HepG2 (cell line): ENCODE results near the gene FOSB. TPM values are rescaled to one million over a fixed set of nuclear protein-coding genes. Genes with fewer than 3 reads are reported as not detected.

ENCODE experiments used
- BRD4 ChIP-seq: sonication (generic); formaldehyde crosslinking; IDR thresholded peaks from 2 replicates; pipeline ENCODE4 v1.4.0; 2020; ENCODE audit warnings: missing genetic modification reagents
- CREB1 ChIP-seq, 2 experiments: fragments of 450-650 bp in 1 of 2; IDR thresholded peaks; 2 replicates each; pipeline ENCODE4 v1.6.1; 2016 to 2017; ENCODE audit warnings: control low read depth in 1 of 2, mild to moderate bottlenecking in 1 of 2, missing compliant biosample characterization in 1 of 2, missing genetic modification characterization in 1 of 2
- MAZ ChIP-seq, 2 experiments: sonication (generic) in 1 of 2; formaldehyde crosslinking in 1 of 2; IDR thresholded peaks; 2 replicates each; pipeline versions ENCODE4 v1.5.0 to v1.6.1; 2012 to 2020; ENCODE audit warnings: low read depth in 2 of 2, mild to moderate bottlenecking in 2 of 2, borderline replicate concordance in 1 of 2, improper control_type of control experiment in 1 of 2, low read length in 1 of 2, missing genetic modification reagents in 1 of 2, moderate library complexity in 1 of 2
- NCOR1 ChIP-seq: fragments of 200-600 bp; sonication (generic); IDR thresholded peaks from 2 replicates; pipeline ENCODE4 v1.7.0; 2017; ENCODE audit warnings: antibody characterized with exemption, low read length, borderline replicate concordance
- NR2F1 ChIP-seq, 2 experiments: fragments of 450-650 bp in 1 of 2; formaldehyde crosslinking in 1 of 2; IDR thresholded peaks; 2 replicates each; pipeline versions ENCODE4 v1.5.0 to v1.6.1; 2016 to 2020; ENCODE audit warnings: mild to moderate bottlenecking in 1 of 2, missing compliant biosample characterization in 1 of 2, missing genetic modification reagents in 1 of 2, moderate library complexity in 1 of 2
- RFX5 ChIP-seq: IDR thresholded peaks from 2 replicates; pipeline ENCODE4 v1.6.1; 2011; ENCODE audit warnings: low read depth, low read length, improper control_type of control experiment
- RORA ChIP-seq: sonication (generic); formaldehyde crosslinking; IDR thresholded peaks from 2 replicates; pipeline ENCODE4 v1.5.0; 2020; ENCODE audit warnings: mild to moderate bottlenecking, missing genetic modification reagents, moderate library complexity
- SAP130 ChIP-seq: IDR thresholded peaks from 2 replicates; pipeline ENCODE4 v1.6.1; 2016; ENCODE audit warnings: low read depth
- SP4 ChIP-seq: sonication (generic); formaldehyde crosslinking; IDR thresholded peaks from 2 replicates; pipeline ENCODE4 v1.8.1; 2023; ENCODE audit warnings: mild to moderate bottlenecking, missing genetic modification reagents
- TBL1XR1 ChIP-seq: fragments of 150-350 bp; IDR thresholded peaks from 2 replicates; pipeline ENCODE4 v1.6.1; 2014; ENCODE audit warnings: borderline replicate concordance, low read length; ENCODE audit not compliant: partially characterized antibody
- ZNF136 ChIP-seq: sonication (generic); formaldehyde crosslinking; IDR thresholded peaks from 2 replicates; pipeline ENCODE4 v1.8.1; 2022; ENCODE audit warnings: low read depth, mild to moderate bottlenecking, moderate library complexity, missing genetic modification reagents
- ZNF317 ChIP-seq: sonication (generic); formaldehyde crosslinking; IDR thresholded peaks from 2 replicates; pipeline ENCODE4 v1.5.0; 2020; ENCODE audit warnings: mild to moderate bottlenecking, missing genetic modification reagents
- ZNF331 ChIP-seq: sonication (generic); formaldehyde crosslinking; IDR thresholded peaks from 2 replicates; pipeline ENCODE4 v1.4.0; 2020; ENCODE audit warnings: missing genetic modification reagents
- ZNF569 ChIP-seq: sonication (generic); formaldehyde crosslinking; IDR thresholded peaks from 2 replicates; pipeline ENCODE4 v1.5.0; 2020; ENCODE audit warnings: mild to moderate bottlenecking, missing genetic modification reagents, moderate library complexity, borderline replicate concordance
- ZNF777 ChIP-seq: sonication (generic); formaldehyde crosslinking; IDR thresholded peaks from 2 replicates; pipeline ENCODE4 v1.4.0; 2020; ENCODE audit warnings: missing genetic modification reagents
- ZNF839 ChIP-seq: sonication (generic); formaldehyde crosslinking; IDR thresholded peaks from 2 replicates; pipeline ENCODE4 v1.4.0; 2020; ENCODE audit warnings: missing genetic modification reagents, mild to moderate bottlenecking, borderline replicate concordance
- polyA plus RNA-seq, 8 experiments: library from polyadenylated mRNA; depleted of rRNA in 3 of 8; stranded (reverse) in 7 of 8; unstranded in 1 of 8; fragments of >200 nt; fragmentation: Illumina TruSeq in 4 of 8; extraction: Trizol in 4 of 8; gene quantifications; 2 replicates each; pipeline versions ENCODE4 v1.2.1 to v1.2.3, GENCODE V29; 2011 to 2016; ENCODE audit warnings: low read depth in 4 of 8, missing spikeins in 1 of 8, mixed read lengths in 1 of 8; ENCODE audit not compliant: insufficient read depth in 1 of 8
- total RNA-seq, 5 experiments: library from RNA; depleted of rRNA; stranded (reverse); fragments of >200 nt; fragmentation: Illumina TruSeq; extraction: Trizol; gene quantifications; 2 replicates each; pipeline ENCODE4 v1.2.3, GENCODE V29; 2016; ENCODE audit warnings: low read depth in 1 of 5
- TF ChIP-seq, protein P1 (sequence below): sonication (generic); formaldehyde crosslinking; IDR thresholded peaks from 2 replicates; pipeline ENCODE4 v1.4.0; 2020; ENCODE audit warnings: missing genetic modification reagents, borderline replicate concordance
- TF ChIP-seq, protein P2 (sequence below): sonication (generic); formaldehyde crosslinking; IDR thresholded peaks from 2 replicates; pipeline ENCODE4 v1.5.0; 2020; ENCODE audit warnings: mild to moderate bottlenecking, missing genetic modification reagents
- TF ChIP-seq, protein P3 (sequence below): sonication (generic); formaldehyde crosslinking; IDR thresholded peaks from 2 replicates; pipeline ENCODE4 v1.4.0; 2020; ENCODE audit warnings: missing genetic modification reagents
- TF ChIP-seq, protein P4 (sequence below): sonication (generic); formaldehyde crosslinking; IDR thresholded peaks from 2 replicates; pipeline ENCODE4 v1.5.1; 2020; ENCODE audit warnings: missing genetic modification reagents, mild to moderate bottlenecking, borderline replicate concordance

Gene FOSB
- total and polyA plus RNA-seq, 2 of the 13 experiments (the other 11 are each of a cell fraction or from before 2014, with no cell fraction given): 2.8 to 6.0 TPM

DNA sequence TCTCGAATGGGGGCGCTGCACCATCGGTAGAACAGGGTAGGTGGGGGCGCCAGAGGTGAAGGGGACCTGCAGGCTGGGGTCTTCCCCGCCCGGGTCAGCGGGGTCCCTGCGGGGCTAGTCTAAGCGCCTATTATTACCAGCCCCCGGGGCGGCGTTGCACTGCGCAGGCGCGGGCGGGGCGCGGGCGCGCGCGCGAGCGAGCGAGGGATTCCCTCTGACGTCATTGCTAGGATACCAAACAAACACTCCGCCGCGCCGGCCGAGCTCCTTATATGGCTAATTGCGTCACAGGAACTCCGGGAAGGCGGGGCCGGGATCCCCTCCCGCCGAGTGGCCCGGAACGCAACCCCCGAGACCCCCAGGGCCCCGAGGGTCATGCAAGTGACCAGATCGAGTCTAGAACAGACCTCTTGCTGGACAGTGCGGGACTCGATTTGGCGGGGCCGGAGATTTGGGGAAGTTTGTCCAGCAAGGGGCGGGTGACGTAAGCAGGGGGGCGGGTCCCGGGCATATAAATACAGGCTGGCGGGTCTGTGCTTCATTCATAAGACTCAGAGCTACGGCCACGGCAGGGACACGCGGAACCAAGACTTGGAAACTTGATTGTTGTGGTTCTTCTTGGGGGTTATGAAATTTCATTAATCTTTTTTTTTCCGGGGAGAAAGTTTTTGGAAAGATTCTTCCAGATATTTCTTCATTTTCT, at the start of gene FOSB (continued):
- TF ChIP-seq TBL1XR1 (no peak), ZNF569 (no peak), SAP130 (peak; percentile 94), NR2F1 (CRISPR knock-in tag; IDR thresholded peaks at IDR 0.05) (no peak), ZNF317 (0 out of 2 replicates have a peak, but pooled peaks have one; percentile 8), BRD4 (CRISPR knock-in tag) (no peak), MAZ (IDR thresholded peaks at IDR 0.05; ENCODE audit: borderline replicate concordance, low read depth, low read length) (peak; percentile 34; the same call in 1 of the 2 replicates), MAZ (CRISPR knock-in tag; IDR thresholded peaks at IDR 0.05; ENCODE audit: low read depth) (no peak), RORA (CRISPR knock-in tag) (no peak), ZNF839 (CRISPR knock-in tag) (no peak), ZNF331 (CRISPR knock-in tag) (0 out of 2 replicates have a peak, but pooled peaks have one; percentile 29), RFX5 (peak; percentile 81), NCOR1 (peak; percentile 60; the same call in 1 of the 2 replicates), SP4 (peak; percentile 83), ZNF136 (CRISPR knock-in tag) (no peak), ZNF777 (CRISPR knock-in tag) (no peak), CREB1 (IDR thresholded peaks at IDR 0.05) (peak; percentile 99), CREB1 (CRISPR knock-in tag; IDR thresholded peaks at IDR 0.05) (peak; percentile 95)
- TF ChIP-seq, protein P1, sequence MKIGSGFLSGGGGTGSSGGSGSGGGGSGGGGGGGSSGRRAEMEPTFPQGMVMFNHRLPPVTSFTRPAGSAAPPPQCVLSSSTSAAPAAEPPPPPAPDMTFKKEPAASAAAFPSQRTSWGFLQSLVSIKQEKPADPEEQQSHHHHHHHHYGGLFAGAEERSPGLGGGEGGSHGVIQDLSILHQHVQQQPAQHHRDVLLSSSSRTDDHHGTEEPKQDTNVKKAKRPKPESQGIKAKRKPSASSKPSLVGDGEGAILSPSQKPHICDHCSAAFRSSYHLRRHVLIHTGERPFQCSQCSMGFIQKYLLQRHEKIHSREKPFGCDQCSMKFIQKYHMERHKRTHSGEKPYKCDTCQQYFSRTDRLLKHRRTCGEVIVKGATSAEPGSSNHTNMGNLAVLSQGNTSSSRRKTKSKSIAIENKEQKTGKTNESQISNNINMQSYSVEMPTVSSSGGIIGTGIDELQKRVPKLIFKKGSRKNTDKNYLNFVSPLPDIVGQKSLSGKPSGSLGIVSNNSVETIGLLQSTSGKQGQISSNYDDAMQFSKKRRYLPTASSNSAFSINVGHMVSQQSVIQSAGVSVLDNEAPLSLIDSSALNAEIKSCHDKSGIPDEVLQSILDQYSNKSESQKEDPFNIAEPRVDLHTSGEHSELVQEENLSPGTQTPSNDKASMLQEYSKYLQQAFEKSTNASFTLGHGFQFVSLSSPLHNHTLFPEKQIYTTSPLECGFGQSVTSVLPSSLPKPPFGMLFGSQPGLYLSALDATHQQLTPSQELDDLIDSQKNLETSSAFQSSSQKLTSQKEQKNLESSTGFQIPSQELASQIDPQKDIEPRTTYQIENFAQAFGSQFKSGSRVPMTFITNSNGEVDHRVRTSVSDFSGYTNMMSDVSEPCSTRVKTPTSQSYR (CRISPR knock-in tag): no peak
- TF ChIP-seq, protein P2, sequence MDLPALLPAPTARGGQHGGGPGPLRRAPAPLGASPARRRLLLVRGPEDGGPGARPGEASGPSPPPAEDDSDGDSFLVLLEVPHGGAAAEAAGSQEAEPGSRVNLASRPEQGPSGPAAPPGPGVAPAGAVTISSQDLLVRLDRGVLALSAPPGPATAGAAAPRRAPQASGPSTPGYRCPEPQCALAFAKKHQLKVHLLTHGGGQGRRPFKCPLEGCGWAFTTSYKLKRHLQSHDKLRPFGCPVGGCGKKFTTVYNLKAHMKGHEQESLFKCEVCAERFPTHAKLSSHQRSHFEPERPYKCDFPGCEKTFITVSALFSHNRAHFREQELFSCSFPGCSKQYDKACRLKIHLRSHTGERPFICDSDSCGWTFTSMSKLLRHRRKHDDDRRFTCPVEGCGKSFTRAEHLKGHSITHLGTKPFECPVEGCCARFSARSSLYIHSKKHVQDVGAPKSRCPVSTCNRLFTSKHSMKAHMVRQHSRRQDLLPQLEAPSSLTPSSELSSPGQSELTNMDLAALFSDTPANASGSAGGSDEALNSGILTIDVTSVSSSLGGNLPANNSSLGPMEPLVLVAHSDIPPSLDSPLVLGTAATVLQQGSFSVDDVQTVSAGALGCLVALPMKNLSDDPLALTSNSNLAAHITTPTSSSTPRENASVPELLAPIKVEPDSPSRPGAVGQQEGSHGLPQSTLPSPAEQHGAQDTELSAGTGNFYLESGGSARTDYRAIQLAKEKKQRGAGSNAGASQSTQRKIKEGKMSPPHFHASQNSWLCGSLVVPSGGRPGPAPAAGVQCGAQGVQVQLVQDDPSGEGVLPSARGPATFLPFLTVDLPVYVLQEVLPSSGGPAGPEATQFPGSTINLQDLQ: no peak
- TF ChIP-seq, protein P3, sequence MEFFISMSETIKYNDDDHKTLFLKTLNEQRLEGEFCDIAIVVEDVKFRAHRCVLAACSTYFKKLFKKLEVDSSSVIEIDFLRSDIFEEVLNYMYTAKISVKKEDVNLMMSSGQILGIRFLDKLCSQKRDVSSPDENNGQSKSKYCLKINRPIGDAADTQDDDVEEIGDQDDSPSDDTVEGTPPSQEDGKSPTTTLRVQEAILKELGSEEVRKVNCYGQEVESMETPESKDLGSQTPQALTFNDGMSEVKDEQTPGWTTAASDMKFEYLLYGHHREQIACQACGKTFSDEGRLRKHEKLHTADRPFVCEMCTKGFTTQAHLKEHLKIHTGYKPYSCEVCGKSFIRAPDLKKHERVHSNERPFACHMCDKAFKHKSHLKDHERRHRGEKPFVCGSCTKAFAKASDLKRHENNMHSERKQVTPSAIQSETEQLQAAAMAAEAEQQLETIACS (CRISPR knock-in tag): peak; percentile 93
- TF ChIP-seq, protein P4, sequence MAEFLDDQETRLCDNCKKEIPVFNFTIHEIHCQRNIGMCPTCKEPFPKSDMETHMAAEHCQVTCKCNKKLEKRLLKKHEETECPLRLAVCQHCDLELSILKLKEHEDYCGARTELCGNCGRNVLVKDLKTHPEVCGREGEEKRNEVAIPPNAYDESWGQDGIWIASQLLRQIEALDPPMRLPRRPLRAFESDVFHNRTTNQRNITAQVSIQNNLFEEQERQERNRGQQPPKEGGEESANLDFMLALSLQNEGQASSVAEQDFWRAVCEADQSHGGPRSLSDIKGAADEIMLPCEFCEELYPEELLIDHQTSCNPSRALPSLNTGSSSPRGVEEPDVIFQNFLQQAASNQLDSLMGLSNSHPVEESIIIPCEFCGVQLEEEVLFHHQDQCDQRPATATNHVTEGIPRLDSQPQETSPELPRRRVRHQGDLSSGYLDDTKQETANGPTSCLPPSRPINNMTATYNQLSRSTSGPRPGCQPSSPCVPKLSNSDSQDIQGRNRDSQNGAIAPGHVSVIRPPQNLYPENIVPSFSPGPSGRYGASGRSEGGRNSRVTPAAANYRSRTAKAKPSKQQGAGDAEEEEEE (CRISPR knock-in tag): 0 out of 2 replicates have a peak, but pooled peaks have one; percentile 31
